ENCODE data around the gene MAD1L1.
A peak's percentile ranks its signal among the peaks of the same experiment; 100 is the strongest.
"Not testable (repeated sequence)": the region's sequence is repeated elsewhere in the genome, so short reads cannot be mapped to it uniquely, and the experiment has no call there.

The MAD1L1 gene

DNA sequence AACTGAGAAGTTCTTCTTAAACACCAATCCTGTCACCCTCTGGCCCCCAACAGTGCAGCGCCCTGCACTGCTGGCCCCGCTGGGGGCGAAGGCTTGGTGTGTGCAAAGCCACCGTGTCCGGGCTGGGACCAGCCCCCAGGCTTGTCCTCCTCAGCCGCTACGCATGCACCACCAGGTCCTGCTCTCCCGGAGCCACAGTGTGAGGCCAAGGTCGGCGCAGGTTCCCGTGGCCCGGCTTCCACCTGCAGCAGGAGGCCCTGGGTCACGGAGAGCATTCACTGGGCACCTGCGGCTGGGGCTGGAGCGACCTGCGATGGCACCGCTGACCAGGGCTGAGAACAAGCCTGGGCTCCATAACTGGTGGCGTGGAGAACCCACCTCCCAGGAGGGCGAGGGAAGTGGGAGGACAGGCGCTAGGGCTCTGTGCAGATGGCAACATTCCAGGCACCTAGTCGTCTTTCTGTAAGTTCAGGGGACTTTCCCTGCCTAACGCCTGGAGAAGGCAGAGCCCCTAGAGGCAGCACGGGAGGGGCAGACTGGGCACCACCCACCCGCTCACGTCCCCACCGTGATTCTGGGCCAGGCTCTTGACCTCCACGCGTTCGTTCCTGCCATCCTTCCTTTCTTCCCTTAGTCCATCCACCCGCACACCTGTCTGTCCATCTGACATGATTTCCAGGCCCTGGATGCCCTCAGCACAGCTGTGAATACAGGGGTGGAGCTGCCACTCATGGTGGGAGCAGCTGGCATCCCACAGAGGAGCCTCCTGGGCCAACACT is 291.1 kb downstream of the MAD1L1 start:
- DNase-seq (ENCODE audit: low read depth), result no peak

DNA sequence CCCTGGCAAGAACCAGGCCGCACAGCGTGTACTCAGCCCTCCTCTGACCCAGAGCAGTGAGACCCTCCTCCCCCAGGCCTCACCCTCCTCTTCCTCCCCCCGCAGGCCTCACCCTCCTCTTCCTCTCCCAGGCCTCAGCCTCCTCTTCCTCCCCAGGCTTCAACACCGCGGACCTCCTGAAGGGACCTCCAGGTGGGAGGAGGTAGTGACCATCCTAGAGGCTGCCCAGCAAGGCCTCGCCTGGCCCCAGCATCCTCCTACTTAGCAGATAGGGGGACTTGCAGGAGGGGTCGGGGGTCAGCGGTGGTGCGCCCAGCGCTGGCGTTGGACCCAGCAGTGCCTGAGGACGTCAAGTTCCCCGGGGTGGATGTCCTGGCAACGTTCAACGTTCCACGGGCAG is 291.9 kb downstream of the MAD1L1 start:
- DNase-seq (ENCODE audit: low read depth), result no peak

DNA sequence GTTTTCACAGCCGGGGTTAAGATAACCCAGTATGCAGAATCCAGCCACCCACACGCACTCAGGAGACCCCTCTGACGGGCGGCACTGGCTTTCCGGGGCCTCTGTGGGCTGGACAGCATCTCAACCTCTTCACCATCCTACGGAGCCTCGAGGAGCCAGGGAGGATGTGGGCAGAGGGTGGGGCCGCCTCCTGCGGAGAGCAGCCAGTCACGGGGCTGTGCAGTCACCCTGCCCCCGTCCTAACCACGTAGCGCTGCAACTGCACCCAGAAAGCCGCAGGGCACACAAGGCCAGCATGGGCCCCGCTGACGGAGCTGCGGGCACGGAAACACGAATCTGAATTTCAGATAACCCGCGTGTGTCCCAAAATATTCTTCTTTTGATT is 292.4 kb downstream of the MAD1L1 start:
- DNase-seq (ENCODE audit: low read depth), result peak; percentile 80

DNA sequence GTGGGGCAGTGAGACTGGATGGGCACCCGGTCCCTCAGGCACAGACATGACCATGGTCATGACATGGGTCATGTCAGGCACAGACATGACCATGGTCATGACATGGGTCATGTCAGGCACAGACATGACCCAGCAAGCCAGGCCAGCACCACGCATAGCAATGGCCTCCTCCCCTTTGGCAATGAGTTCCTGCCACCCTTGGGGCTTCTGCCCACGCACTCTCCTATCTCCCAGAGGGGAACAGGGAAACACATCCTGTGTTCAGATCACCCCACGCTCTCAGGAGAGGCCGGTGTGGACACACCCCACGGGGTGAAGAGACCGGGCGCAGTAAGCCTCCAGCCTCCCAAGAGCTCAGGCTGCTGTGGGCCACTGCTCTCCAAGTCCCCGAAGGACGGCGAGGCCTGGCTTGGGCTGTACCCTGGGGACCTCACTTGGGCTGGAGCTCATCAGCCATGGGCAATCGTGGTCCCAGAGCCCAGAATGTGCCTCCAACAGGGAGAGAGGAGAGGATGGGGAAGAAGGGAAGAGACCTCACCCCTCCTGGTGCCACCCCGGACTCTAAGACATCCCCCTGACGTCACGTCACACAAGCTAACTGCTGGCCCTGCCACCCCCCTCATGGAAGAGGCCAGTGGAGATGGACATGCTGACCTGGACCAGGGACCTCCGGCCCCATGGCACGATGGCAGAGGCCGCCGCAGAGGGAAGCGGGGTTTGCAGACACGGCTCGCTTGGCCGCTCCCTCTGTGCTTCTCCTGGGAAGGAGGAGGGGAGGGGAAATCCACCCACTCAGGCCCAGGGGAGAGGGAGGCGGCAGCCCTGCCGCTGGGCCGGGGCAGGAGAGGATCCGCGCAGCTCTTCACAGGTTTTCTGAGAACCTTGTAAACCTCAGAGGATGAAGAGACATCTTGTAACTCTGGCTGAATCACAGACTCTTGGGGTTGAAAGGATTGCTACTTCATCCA is 293.0 kb downstream of the MAD1L1 start:
- no peak for DNase-seq (ENCODE audit: low read depth)

DNA sequence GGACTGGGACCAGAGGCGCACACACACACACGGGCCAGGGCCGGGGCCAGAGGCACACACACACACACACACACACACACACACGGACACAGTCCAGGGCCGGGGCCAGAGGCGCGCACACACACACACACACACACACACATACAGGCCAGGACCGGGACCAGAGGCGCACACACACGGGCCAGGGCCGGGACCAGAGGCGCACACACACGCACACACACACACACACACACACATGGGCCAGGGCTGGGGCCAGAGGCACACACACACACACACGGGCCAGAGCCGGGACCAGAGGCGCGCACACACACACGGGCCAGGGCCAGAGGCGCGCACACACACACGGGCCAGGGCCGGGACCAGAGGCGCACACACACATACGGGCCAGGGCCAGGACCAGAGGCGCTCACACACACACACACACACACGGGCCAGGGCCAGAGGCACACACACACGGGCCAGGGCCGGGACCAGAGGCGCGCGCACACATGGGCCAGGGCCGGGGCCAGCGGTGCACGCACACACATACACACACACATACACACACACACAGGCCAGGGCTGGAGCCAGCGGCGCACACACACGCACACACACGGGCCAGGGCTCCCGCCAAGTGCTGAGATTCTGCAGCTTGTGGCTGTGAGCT is 293.8 kb downstream of the MAD1L1 start:
- DNase-seq (ENCODE audit: low read depth), result no peak

DNA sequence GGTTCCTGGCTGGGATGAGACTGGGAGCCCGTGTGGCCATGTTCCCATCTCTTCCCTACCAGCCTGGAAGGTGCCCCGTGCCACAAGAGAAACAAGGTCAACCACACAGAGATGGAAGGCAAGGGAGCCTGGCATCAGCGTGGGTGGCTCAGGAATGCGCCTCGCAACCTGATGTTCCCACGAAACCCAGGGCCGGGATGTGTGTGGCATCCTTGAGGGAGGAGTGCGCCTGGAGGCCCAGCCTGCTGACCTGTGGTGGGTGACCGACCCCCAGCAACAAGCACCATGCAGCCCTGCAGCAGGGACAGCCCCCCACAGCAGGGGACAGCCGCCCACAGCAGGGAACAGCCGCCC is 295.5 kb downstream of the MAD1L1 start:
- no peak for DNase-seq (ENCODE audit: low read depth)

DNA sequence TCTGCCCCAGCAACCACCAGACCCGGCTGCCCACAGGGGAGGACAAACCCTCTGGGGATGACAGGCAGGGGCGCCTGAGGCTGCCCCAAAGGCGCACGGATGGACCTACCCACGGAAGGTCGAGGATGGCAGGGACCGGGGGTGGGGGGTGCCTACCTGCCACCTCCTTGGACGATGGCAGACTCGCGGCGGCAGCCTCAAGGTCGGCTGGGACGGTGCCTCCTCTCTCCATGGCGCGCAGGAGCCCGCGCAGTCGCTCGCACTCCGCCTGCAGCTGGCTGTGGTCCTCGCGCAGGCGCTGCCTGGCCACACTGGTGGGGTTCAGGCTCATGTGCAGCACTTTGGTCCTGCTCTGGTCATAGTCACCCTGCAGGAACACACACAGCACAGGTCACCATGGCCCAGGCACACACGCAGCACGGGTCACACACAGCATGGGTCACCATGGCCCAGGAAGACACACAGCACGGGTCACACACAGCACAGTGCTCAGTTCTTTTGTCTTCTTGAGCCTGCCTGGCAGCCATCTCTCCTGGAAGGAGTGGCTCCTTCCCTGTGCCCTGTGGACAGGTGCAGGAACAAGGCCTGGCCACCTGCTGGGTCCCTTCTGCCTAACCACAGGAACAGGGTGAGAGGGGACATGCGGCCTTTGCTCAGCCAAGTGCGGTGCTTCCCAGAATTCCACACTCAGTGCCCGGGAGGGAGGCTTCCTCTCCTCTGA is 296.1 kb downstream of the MAD1L1 start:
- no peak for DNase-seq (ENCODE audit: low read depth)

DNA sequence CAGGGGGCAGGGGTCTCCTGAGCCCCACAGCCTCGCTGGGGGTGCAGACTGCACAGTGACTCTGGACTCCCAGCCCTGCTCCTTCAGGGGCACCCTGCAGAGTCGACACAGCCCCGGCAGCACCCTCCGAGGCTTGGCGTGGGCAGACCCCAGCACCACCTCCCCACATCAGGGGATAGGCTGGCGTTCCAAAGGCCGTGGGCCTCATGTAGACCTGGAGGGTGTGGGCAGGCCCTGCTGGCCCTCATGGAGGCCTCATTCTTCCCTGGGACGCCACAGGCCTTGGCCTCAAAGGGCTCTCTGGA is 296.8 kb downstream of the MAD1L1 start:
- DNase-seq (ENCODE audit: low read depth), result no peak

DNA sequence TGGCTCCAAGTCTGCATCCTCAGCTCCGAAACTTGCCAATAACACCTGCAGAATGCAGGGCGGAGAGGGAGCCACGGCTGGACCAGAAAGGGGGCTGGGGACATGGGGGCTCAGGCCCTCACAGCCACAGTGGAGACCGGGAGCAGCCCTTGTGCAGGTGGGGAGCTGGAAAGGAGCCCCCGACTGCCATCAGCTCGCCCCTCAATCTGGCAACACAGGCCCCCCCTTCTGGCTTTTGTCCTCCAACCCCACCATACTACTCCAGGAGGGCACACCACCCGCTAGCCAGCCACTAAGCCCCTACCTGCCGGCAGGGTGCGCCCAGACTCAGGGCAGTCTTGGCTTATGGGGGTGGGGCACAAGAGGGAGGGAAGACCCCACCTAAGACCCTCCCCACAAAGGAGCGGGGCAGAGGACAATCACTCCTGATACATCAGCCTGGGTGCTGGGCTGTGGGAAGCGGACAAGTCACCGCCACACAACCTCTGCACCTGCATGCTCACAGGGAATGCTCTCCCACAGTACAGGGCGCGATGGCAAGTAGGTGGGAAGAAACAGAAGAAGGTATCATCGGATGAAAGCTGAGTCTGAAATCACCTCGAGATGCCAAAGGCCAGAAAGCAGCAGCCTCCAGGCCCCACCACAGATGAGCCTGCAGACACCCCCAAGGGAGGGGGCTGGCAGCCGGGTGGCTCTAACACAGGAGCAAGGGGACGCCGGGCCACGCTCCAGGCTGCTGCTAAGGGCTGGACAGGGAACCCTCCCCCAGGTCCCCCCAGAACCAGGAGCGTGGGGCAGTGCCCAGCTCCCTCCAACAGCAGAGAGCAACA is 297.4 kb downstream of the MAD1L1 start:
- no peak for DNase-seq (ENCODE audit: low read depth)

DNA sequence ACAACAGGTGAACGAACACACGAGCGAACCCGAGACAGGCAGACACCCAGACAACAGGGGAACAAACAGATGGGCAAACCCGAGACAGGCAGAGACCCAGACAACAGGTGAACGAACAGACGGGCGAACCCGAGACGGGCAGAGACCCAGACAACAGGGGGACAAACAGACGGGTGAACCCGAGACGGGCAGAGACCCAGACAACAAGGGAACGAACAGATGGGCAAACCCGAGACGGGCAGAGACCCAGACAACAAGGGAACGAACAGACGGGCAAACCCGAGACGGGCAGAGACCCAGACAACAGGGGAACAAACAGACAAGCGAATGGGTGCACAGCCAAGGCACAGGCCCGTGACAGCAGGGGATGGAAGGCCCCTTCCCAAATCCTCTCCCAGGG is 298.0 kb downstream of the MAD1L1 start:
- no peak for DNase-seq (ENCODE audit: low read depth)

DNA sequence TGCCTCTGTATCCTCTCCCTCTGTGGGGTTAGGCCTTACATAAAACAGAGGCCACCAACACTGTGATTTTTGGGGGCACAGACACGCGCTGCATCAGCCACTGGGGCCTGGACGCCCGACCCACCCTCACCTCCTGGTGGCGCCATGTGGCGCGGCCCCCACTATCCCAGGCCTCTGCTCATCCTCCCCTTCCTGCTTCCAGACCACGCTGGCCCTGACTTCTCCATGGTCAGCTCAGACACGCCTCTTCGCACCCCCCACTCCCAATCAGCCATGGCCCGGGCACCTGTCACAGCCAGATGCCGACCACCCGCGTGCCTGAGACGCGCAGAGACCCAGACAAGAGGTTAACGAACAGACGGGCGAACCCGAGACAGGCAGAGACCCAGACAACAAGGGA is 298.7 kb downstream of the MAD1L1 start:
- DNase-seq (ENCODE audit: low read depth), result no peak

DNA sequence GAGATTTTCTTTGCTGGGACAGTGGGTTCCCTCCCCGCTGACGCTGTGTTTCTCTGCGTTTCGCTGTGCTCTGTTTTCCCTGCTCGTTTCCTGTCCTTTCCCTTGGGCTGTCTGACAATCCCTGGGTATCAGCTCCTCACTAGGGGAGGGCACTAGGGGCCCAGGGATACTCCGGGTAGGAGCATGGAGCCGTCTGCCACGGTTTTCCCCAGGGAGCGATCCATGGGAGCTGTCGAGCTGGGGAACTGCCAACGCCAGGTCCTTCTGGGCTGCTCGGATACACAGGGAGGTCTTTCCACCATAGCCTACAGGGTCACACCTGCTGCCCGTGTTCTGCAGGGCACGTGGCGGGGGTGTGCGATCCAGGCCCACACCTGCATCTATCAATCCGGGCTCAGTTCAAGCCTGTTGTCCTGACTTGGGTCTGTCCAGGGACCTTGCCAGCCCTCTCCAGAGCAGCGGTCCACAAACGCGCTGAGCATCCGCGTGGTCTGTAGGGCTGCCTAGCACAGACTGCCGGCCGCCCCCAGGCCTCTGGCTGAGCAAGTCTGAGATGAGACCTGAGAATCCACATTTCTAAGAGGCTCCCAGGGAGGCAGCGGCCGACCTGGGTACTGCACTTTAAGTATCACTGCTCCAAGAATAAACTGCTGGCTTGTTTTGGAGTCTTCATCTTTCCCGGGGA is 299.5 kb downstream of the MAD1L1 start:
- DNase-seq (ENCODE audit: low read depth), result no peak

DNA sequence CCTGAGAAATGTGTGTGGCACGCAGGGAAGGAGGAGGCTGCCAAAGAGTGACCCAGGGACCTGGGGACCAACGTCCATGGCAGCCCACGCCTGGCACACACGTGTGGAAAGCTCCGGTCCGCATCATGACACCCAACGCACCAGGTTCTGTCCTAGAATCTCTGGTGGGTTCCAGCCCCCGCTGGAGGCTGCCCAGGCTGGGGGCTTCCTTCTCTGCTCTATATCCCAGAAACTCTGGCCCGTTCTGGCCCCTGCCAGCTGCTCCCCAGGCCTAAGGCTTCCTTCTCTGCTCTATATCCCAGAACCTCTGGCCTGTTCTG is 300.8 kb downstream of the MAD1L1 start:
- no peak for DNase-seq (ENCODE audit: low read depth)

DNA sequence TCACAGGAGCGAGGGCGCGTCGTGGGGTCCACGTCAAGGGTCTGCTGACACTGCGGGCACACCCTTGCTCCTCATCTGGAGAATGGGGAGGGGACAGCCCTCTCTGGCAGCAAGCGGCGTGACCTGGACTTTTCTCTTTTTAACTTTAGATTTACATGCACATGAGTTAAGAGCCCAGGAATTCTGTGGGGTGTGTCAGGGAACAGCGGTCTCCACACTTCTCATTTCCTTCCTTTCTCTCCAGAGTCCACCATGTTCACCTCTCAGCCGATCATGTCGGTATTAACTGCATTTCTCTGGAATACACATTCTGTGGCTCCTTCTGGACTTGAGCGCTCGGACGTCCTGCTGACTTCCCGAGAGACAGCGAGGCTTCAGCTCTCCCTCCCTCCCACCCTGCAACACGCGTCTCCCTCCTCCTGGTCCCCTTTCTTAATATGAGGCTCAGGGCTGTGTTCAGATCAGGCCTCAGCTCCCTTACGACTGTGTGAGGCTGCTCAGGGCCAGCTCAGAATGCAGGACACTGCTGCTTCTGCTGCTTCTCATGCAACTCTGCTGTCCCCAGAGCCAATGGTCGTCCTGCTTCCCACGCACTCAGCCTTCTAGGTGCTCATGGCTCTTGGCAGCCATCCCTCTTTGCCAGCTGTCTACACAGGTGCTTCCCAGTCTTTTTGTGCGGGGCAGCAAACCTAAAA is 301.3 kb downstream of the MAD1L1 start:
- DNase-seq (ENCODE audit: low read depth), result no peak

DNA sequence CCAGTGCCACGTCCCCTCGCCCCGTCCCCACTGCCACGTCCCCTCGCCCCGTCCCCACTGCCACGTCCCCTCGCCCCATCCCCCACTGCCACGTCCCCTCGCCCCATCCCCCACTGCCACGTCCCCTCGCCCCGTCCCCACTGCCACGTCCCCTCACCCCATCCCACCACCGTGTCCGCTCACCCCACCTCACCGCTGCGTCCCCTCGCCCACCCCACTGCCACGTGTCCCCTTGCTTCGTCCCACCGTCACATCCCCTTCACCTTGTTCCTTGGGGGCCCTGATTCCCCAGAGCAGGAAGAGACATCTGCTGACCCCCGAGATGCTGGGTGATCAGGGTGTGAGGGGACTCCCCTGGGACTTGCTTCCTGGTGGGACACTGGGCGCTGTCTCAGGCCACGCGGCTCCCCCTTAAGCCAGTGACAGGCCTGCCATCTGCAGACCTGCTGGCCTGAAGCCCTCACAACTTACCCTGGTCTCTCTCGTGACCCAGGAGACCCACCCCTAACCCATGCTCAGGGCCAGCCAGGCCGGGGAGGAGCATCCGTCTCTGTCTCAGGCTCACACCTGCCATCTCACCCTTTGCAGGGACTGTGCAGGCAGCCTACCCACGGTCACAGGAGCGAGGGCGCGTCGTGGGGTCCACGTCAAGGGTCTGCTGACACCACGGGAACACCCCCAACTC is 302.2 kb downstream of the MAD1L1 start:
- no peak for DNase-seq (ENCODE audit: low read depth)

DNA sequence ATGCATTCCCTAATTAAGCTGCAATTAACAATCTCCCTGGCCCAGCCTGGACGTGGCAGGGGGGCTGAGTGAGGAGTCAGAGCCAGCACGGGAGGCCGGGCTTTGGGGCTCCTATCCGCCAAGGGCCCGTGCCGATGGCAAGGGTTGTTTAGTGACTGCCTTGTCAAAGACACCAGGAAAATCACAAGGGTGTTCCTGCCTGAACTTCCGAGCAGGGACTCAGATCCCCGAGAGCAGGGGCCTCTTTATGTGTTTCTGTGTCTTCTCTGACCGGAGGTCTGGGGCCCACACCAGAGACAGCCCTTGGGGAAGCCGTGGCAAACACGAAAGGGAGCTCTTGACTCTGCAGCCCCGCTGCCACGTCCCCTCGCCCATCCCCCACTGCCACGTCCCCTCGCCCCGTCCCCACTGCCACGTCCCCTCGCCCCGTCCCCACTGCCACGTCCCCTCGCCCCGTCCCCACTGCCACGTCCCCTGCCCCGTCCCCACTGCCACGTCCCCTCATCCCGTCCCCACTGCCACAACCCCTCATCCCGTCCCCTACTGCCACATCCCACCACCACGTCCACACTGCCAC is 303.3 kb downstream of the MAD1L1 start:
- DNase-seq (ENCODE audit: low read depth), result not testable (repeated sequence)

DNA sequence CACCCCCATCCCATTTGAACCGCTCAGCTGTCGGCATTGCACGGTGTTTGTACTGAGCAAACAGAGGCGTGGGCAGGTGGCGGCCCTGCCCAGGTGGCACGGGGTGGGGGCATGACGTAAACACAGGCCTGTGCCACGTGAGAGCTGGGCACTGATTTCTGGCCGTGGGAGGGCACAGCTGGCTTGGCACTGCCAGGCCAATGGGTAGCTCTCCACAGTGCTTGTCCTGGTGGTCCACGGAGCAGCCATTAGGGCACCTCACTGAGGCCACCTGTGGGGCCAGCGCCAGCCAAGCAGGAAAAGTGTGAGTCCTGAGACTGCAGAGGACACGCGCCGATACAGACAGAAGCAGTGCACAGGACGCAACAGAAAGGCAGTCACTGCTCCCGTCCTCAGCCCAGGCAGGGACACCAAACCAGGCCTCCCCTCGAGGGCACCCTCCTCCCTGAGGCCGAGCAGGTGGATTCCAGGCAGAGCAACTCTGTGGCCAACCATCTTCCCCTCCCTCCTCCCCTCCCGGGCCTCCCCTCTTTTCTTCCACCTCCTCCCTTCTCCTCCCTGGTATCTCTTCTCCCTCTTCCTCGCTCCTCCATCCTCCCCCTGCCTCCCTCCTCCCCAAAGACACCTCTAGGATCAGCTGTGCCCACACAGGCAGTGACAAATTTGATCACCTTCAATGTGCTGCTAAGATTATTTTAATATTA is 303.9 kb downstream of the MAD1L1 start:
- DNase-seq (ENCODE audit: low read depth), result no peak

DNA sequence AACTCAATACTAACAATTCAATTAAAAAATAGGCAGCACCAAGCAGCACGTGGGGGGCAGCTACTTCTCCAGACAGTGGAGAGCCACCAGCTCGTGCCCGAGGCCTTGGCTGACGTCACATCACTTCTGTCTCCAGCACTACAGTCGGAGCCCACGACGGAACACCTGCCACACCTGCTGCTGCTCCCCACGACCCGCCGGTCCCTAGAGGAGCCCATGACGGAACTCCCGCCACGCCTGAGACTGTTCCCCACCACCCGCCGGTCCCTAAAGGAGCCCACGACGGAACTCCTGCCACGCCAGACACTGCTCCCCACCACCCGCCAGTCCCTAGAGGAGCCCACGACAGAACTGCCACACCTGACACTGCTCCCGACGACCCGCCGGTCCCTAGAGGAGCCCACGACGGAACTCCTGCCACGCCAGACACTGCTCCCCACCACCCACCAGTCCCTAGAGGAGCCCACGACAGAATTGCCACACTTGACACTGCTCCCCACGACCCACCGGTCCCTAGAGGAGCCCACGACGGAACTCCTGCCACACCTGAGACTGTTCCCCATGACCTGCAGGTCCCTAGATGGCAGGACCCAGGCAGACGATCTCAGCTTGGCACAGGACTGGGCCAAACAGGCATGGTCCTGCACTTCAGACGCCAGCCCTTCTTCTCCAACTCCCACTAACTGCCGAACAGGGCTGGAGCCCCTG is 304.7 kb downstream of the MAD1L1 start:
- no peak for DNase-seq (ENCODE audit: low read depth)

Measured in stimulated activated CD8-positive, alpha-beta memory T cell treated with anti-CD3 and anti-CD28 coated beads, Interleukin-12 subunit alpha, Interleukin-12 subunit beta, amount 100 ng/mL, for 1 hour (primary cell).